GM18517 (cell line): ENCODE measurements around the gene DSG4.

Source experiments
- ATAC-seq: cut with Tn5 transposase; IDR thresholded peaks from one replicate; pipeline ENCODE4 v1.9.1; 2021; ENCODE audit warnings: mild to moderate bottlenecking, moderate library complexity; ENCODE audit not compliant: unreplicated experiment

DSG4 gene

GRCh38 chr18:31444142-31444541, 67.6 kb downstream of the DSG4 start:
- ATAC-seq = no peak

- ATAC-seq = no peak
Observed at GRCh38 chr18:31445908-31446307, 69.3 kb downstream of the DSG4 start.

- no peak for ATAC-seq
Observed at GRCh38 chr18:31446854-31447253, 70.3 kb downstream of the DSG4 start.

GRCh38 chr18:31447530-31448191, 71.1 kb downstream of the DSG4 start, which contains the start of gene DSG3:
Gene DSG3 (plus strand): TSS chr18:31447741. CDS start chr18:31447878, 137 bp downstream.
- ATAC-seq = no peak

- no peak for ATAC-seq
Observed at GRCh38 chr18:31450409-31450808, 73.8 kb downstream of the DSG4 start.

GRCh38 chr18:31451625-31452024, 75.0 kb downstream of the DSG4 start:
- no peak for ATAC-seq

- ATAC-seq = no peak
Observed at GRCh38 chr18:31454066-31454708, 77.6 kb downstream of the DSG4 start.
